GM21423 (cell line): ENCODE measurements around the gene MYL5.
A peak's percentile ranks its signal among the peaks of the same experiment; 100 is the strongest.
"Not testable (repeated sequence)": the region's sequence is repeated elsewhere in the genome, so short reads cannot be mapped to it uniquely, and the experiment has no call there.

ENCODE experiments used
- ATAC-seq: cut with Tn5 transposase; IDR thresholded peaks from one replicate; pipeline ENCODE4 v1.9.1; 2021; ENCODE audit warnings: mild to moderate bottlenecking, moderate library complexity; ENCODE audit not compliant: unreplicated experiment

MYL5 gene

DNA sequence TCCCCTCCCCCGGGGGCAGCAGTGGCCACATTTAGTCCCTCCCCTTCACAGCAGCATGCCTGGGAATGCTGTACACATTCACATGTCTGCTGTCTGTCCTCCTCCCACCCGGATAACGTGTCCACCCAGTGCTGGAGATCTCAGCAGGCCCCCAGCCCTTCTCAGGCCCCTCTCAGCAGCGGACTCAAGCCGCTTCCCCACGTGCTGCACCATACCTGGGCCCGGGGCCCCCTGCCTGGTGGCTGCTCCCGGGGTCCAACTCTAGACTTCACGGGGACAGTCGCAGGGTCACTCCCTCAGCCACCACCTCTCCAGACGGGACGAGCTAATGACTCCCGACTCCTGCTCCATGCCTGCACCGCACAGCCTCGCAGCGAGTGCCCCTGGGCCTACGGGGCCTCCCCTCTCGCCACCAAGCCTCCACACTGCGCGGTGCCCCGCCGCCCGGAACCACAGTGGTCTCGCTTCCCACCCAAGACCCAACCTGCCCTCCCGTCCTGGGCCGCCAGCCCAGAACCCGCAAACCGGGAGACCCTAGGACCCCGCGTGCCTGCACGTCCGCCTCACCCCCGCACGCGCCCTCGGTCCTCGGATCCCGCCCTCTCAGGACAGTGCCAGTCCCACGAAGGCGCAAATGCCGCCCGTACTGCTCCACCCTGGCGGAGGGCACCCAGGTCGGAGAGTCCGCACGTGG is 30.0 kb downstream of the MYL5 start:
- no peak for ATAC-seq

- ATAC-seq = no peak
Observed at GRCh38 chr4:704971-705277, 30.6 kb downstream of the MYL5 start.

- ATAC-seq = peak; percentile 88
Observed at GRCh38 chr4:705278-706082, 31.1 kb downstream of the MYL5 start, which contains the start of gene PCGF3. Gene PCGF3, plus strand, starts transcription at chr4:705832. Its CDS starts 27,849 bp downstream, at chr4:733681.

- not testable (repeated sequence) for ATAC-seq
Observed at GRCh38 chr4:706083-706633, 31.8 kb downstream of the MYL5 start.

GRCh38 chr4:706834-707598 is 32.7 kb downstream of the MYL5 start:
- ATAC-seq = no peak

DNA sequence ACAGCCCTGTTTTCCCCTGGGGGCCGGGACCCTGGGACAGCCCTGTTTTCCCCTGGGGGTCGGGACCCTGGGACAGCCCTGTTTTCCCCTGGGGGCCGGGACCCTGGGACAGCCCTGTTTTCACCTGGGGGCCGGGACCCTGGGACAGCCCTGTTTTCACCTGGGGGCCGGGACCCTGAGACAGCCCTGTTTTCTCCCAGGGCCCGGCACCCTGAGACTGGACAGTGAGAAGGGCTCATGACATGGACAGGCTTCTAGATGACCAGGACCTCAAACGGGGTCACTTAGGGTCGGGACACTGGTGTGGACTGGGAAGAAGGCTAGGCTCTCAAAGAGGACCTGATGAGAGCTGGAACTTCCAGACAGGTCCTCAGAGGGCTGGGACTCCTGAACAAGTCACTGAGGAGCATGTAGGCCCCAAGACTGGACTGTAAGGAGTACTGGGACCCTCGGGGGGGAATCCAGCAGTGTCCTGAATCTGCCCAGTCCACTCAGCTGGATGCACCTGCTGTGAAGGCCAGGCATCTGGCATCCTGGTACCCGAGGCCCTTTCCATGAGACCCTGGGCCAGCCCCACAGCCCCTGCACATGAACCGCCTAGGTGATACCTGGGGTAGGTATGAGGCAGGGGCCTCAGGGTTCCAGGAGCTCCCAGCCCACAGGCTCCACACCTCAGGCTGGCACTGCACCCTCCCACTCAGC is 33.7 kb downstream of the MYL5 start:
- no peak for ATAC-seq

GRCh38 chr4:708631-708933 is 34.2 kb downstream of the MYL5 start:
- no peak for ATAC-seq

GRCh38 chr4:709348-709747 is 35.0 kb downstream of the MYL5 start:
- ATAC-seq = no peak

DNA sequence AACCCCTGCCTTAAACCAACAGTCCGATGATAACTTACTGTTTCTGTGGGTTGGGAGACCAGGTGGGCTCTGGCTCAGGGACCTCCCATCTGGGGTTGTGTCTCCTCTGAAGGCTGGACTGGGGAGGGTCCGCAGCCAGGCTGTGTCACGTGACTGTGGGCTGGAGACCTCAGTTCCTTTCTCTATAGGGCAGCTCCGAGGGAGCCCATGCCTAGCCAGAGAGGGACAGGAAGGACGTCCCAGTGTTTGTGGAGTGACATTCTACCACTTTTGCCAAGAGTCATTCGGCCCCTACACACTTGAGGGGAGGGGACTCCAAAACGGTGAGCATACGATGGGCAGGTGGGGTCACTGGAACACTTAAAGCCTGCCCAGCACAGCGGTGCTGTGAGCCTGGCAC is 35.8 kb downstream of the MYL5 start:
- no peak for ATAC-seq

GRCh38 chr4:710916-711315 is 36.6 kb downstream of the MYL5 start:
- no peak for ATAC-seq

DNA sequence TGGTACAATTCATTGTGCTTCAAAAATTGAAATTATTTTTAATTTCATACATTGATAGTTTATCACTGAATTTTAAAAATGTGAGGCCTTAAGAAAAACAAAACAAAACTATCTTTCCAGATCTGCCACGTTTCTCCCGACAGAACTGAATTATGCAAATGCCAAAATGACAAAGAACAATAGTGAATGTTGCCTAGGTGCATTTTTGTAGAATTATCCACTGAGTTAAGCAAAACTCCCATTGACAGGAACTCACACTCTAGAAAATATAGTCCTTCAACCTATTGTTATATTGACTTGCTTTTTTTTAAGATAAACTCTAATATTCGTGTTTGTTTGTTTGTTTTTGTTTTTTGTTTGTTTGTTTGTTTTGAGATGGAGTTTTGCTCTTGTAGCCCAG is 37.8 kb downstream of the MYL5 start:
- ATAC-seq = no peak

DNA sequence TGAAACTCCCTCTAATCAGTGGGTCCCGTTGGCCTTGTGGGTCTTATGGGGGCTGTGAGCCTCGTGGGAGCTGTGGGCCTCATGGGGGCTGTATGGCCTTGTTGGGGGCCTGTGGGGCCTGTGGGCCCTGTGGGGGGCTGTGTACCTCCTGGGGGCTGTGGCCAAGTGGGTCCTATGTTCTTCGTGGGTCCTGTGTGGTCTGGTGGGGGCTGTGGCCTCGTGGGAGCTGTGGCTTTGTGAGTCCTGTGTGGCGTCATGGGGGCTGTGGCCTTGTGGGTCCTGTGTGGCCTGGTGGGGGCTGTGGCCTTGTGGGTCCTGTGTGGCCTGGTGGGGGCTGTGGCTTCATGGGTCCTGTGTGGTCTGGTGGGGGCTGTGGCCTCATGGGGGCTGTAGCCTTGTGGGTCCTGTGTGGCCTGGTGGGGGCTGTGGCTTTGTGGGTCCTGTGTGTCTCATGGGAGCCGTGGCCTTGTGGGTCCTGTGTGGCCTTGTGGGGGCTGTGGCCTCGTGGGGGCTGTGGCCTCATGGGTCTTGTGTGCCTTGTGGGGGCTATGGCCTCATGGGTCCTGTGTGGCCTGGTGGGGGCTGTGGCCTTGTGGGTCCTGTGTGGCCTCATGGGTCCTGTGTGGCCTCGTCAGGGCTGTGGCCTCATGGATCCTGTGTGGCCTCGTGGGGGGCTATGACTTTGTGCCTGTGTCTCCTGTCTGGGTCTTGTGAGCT is 38.7 kb downstream of the MYL5 start:
- no peak for ATAC-seq

DNA sequence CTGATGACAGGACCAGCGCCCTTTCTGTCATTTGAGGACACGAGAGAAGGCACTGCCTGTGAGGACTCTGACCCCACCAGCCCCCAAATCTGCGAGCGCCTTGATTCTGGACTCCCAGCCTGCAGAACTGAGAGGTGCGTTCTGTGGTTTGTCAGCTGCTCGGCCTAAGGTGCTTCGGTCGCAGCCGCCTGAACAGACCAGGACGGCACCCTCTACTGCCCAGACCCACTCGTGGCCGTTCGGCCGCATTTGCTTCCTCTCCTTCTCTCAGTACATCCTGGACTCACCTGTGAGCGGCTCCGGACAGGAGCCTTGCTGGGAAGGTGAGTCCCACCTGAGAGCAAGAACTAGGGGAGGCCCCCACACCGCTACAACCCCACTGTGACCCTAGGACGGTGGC is 39.7 kb downstream of the MYL5 start:
- no peak for ATAC-seq

- no peak for ATAC-seq
Observed at GRCh38 chr4:717601-718320, 43.4 kb downstream of the MYL5 start.

DNA sequence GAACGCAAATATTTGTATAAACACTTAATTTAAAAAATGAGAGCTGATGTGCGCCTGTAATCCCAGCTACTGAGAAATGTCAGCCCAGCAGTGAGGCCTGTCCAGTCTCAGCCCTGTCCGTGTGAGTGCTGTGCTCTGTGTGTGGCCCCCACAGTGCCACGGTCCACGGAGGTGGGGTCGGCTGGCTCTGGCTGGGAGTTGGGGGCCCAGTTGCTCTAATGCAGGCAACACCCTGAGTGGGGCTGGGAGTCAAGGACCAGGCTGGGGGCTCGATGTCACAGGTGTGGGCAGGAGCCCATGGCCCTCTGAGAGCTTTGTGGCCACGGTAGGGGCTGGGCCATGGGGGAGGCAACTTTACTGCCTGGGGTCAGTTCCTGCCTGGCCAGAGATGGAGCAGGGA is 44.1 kb downstream of the MYL5 start:
- ATAC-seq = no peak

- no peak for ATAC-seq
Observed at GRCh38 chr4:720111-720860, 45.9 kb downstream of the MYL5 start.

DNA sequence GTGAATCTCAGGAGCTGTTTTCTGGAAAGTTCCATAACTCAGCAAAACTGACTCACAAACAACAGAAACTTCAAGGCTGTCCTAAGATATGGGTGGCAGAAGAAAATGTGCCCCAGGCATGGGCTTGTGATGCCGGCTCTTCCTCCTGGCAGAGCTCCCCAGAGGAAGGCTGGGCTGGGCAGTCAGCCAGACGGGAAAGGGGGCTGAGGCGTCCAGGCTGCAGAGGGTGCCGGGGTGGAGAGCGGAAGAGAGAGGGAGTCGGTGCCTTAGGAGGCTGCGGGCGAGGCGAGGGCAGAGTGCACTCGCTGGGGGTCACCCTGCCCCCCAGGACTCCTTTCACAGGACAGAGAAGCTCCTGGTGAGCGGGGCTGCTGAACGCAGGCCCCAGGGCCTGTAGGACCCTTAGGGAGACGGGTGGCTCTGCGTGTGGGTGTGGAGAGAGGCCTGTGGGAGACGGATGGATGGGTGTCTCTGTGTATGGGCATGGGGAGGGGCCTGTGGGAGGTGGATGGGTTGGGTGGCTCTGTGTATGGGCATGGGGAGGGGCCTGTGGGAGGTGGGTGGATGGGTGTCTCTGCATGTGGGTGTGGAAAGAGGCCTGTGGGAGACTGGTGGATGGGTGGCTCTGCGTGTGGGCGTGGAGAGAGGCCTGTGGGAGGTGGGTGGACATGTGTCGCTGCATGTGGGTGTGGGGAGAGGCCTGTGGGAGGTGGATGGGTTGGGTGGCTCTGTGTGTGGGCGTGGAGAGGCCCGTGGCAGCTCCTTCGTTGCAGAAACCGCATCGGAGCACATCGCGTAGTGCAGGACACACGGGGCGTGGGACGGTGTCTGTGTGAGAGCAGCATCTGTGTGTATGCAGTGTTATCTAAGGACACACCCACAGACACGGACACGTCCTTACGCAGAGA is 47.2 kb downstream of the MYL5 start:
- ATAC-seq = no peak

DNA sequence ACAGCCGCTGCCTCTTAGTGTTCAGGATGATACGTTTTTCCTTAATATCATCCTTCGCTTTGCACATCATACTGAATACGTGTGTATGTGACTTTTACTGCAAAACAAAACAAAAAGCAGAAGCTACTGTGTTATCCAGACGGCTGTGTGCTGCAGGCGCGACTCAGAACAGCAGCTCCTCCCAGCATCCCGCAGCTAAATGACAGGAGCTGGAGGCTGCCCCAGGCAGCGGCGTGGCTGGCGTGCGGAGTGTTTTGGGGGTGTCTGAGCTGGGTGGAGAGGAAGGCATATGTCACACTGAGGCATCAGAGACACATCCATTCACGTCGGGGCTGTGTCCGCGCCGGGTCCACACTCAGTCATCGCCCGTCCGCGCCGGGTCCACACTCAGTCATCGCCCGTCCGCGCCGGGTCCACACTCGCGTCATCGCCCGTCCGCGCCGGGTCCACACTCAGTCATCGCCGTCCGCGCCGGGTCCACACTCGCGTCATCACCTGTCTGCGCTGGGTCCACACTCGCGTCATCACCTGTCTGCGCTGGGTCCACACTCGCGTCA is 47.9 kb downstream of the MYL5 start:
- no peak for ATAC-seq
